OCI-LY3 (cell line): ENCODE results near the gene ATG9B.

Experiments
- EZH2phosphoT487 ChIP-seq: fragments of 200-600 bp; shearing (Covaris generic); IDR thresholded peaks from 2 replicates; pipeline ENCODE4 v1.6.1; 2018; ENCODE audit warnings: antibody characterized with exemption, mixed run types, low read depth
- TF ChIP-seq, protein P1 (sequence below): fragments of 200-600, 300-600 bp; sonication (generic); IDR thresholded peaks from 2 replicates; pipeline ENCODE4 v1.5.1; 2014; ENCODE audit warnings: antibody characterized with exemption, low read length, low read depth

- TF ChIP-seq, protein P1, sequence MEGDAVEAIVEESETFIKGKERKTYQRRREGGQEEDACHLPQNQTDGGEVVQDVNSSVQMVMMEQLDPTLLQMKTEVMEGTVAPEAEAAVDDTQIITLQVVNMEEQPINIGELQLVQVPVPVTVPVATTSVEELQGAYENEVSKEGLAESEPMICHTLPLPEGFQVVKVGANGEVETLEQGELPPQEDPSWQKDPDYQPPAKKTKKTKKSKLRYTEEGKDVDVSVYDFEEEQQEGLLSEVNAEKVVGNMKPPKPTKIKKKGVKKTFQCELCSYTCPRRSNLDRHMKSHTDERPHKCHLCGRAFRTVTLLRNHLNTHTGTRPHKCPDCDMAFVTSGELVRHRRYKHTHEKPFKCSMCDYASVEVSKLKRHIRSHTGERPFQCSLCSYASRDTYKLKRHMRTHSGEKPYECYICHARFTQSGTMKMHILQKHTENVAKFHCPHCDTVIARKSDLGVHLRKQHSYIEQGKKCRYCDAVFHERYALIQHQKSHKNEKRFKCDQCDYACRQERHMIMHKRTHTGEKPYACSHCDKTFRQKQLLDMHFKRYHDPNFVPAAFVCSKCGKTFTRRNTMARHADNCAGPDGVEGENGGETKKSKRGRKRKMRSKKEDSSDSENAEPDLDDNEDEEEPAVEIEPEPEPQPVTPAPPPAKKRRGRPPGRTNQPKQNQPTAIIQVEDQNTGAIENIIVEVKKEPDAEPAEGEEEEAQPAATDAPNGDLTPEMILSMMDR, result no peak
- no peak for TF ChIP-seq EZH2phosphoT487
These were observed 24.7 kb upstream of the ATG9B start for GRCh38 chr7:151048911-151049463.
